ENCODE data around the gene ATF7.
"Not testable (repeated sequence)": the region's sequence is repeated elsewhere in the genome, so short reads cannot be mapped to it uniquely, and the experiment has no call there.

The ATF7 gene

DNA sequence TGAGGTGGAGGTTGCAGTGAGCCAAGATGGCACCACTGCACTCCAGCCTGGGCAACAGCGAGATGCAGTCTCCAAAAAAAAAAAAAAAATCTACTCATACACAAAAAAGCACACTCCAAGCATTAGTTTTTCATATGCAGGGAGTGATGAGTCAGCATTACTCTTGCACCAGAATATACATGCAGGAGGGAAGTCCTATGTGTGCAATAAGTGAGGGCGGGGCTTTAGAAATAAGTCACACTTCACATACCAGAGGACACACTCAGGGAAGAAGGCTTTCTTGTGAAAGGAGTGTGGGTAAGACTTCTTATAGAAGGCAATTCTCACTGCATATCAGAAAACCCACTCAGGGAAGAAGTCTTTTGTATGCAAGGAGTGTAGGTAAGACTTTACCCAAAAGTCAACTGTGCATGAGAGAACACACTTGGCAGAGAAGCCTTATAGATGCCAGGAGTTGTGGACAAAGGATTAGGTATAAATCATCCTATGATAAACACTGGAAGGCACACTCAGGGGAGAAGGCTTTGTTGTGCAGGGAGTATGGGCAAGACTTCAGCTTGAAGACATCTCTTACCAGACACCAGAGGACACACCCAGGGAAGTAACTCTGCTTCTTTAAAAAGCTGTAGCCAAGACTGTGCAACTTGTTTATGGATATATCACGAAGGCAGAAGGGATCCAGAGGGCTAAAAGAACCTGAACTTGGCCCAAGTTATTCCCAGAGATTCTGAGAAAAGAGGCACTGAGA, 50.5 kb downstream of the ATF7 start:
- H3K4me3 ChIP-seq (replicated peaks in 1 of 2; ENCODE audit: low read depth in 2 of 2, low read length in 2 of 2) = no peak overlapping the region
- no peak for TF ChIP-seq CTCF (IDR thresholded peaks at IDR 0.05; ENCODE audit: low read depth, low read length)
- DNase-seq (ENCODE audit: low read depth in 2 of 2) = peak; percentile 74 to 91

DNA sequence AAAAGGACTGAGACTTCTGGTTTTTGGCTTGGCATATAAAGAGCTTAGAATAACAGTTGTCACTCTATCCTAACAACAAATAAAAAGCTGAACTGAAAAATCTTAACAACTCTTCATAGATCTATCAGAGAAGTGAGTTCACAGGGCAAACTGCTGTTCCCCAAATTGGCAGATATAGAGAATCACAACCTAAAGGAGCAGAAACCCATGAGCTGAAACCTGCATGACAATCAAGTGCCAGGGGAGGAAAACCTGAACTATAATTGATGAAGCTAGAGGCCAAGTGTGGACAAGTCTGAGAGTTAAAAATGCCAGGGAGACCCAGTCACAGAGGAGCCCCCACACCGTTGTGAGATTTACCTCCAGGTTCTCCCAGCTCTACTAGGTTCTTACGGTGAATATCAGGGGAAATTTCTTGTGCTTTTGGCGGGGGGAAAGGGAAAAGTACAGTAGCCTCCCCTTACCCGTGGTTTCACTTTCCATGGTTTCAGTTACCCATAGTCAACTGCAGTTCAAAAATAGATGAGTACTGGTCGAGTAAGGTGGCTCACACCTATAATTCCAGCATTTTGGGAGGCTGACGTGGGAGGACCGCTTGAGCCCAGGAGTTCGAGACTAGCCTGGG, 53.9 kb downstream of the ATF7 start:
- no peak overlapping the region for H3K4me3 ChIP-seq (replicated peaks in 1 of 2; ENCODE audit: low read depth in 2 of 2, low read length in 2 of 2)
- DNase-seq (ENCODE audit: low read depth in 2 of 2) = no peak
- TF ChIP-seq CTCF (IDR thresholded peaks at IDR 0.05; ENCODE audit: low read depth, low read length) = no peak

DNA sequence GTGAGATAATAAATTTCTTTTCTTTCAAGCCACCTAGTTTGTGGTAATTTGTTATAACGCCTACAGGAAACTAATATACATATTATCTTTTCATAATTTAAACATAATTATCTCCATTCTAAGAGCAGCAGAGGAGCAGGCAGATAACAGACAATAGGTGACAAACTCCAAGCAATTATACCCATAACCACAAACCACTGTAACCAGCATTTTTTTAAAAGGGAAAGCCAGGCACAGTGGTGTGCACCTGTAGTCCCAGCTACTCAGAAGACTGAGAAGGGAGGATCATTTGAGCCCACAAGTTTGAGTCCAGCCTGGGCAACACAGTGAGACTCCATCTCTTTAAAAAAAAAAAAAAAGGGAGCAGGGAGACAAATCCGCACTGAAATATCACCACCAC, 54.9 kb downstream of the ATF7 start:
- no peak overlapping the region for H3K4me3 ChIP-seq (replicated peaks in 1 of 2; ENCODE audit: low read depth in 2 of 2, low read length in 2 of 2)
- DNase-seq (ENCODE audit: low read depth in 2 of 2) = no peak
- TF ChIP-seq CTCF (IDR thresholded peaks at IDR 0.05; ENCODE audit: low read depth, low read length) = no peak

- H3K4me3 ChIP-seq (replicated peaks in 1 of 2; ENCODE audit: low read depth in 2 of 2, low read length in 2 of 2) = no peak overlapping the region
- peak; percentile 42 to 61 for DNase-seq (ENCODE audit: low read depth in 2 of 2)
- TF ChIP-seq CTCF (IDR thresholded peaks at IDR 0.05; ENCODE audit: low read depth, low read length) = no peak
Measured at GRCh38 chr12:53568809-53569557, 57.2 kb downstream of the ATF7 start.

- no peak for TF ChIP-seq CTCF (IDR thresholded peaks at IDR 0.05; ENCODE audit: low read depth, low read length)
- H3K4me3 ChIP-seq (replicated peaks in 1 of 2; ENCODE audit: low read depth in 2 of 2, low read length in 2 of 2) = no peak overlapping the region
- DNase-seq (ENCODE audit: low read depth in 2 of 2) = peak in 1 of 2 donors; percentile 35
Measured at GRCh38 chr12:53567961-53568808, 58.0 kb downstream of the ATF7 start.

GRCh38 chr12:53565376-53565775, 60.8 kb downstream of the ATF7 start:
- DNase-seq (ENCODE audit: low read depth in 2 of 2); H3K4me3 ChIP-seq (replicated peaks in 1 of 2; ENCODE audit: low read depth in 2 of 2, low read length in 2 of 2): not testable (repeated sequence)

Measured in cardiac fibroblast (primary cell).